Measurements from ENCODE around the gene GATAD1. TPM values are rescaled to one million over a fixed set of nuclear protein-coding genes. Genes with fewer than 3 reads are reported as not detected.
"Not testable (repeated sequence)": the region's sequence is repeated elsewhere in the genome, so short reads cannot be mapped to it uniquely, and the experiment has no call there.

The GATAD1 gene
- total and polyA plus RNA-seq, 10 of the 15 experiments (the other 5 are each of a cell fraction or from before 2014, with no cell fraction given): 5.5 to 45.2 (median 14.2) TPM

DNA sequence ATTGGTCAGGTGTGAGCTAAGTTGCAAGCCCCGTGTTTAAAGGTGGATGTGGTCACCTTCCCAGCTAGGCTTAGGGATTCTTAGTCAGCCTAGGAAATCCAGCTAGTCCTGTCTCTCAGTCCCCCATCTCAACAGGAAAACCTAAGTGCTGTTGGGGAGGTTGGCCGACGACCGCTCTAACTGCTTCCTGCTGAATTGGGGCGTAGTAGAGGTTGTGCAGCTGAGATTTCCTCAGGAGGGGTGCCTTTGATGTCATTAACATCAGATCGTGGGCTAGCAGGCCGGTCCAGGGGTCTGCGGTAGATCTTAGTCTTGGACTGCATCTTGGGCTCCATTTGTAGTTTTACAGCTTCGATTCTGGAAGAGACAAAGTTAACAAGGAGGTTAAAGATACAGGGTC lies 21.3 kb downstream of the GATAD1 start:
- SMC1A ChIA-PET (ENCODE audit: uncharacterized antibody, unreplicated experiment): interaction anchor here (0.7 to 1.5 kb wide), 2 partner anchors 20 to 1939 kb away, joined by 3 read pairs; no protein-coding TSS in a partner anchor
- H2AFZ ChIP-seq (ENCODE audit: control insufficient read depth, low read depth, low read length); H3K9ac ChIP-seq (ENCODE audit: control insufficient read depth, insufficient read depth, low read length); ATAC-seq; H4K20me1 ChIP-seq (ENCODE audit: control insufficient read depth, insufficient read depth); H3K4me2 ChIP-seq (ENCODE audit: control insufficient read depth, insufficient read depth); H3K27me3 ChIP-seq (replicated peaks in 1 of 2; ENCODE audit: control insufficient read depth in 2 of 2, insufficient read depth in 2 of 2, low read length in 1 of 2); H3K79me2 ChIP-seq (ENCODE audit: control insufficient read depth, insufficient read depth, low read length); H3K36me3 ChIP-seq (ENCODE audit: control insufficient read depth in 2 of 2, insufficient read depth in 2 of 2, low read length in 1 of 2); POLR2A ChIA-PET; FAIRE-seq; CTCF ChIA-PET; H3K27ac ChIP-seq (ENCODE audit: control insufficient read depth, insufficient read depth); in situ Hi-C loops (cut with MboI); RAD21 ChIA-PET (ENCODE audit: unreplicated experiment); DNase-seq (ENCODE audit: low read depth, low spot score); H3K4me1 ChIP-seq (ENCODE audit: control insufficient read depth, insufficient read depth, low read length); H3K4me3 ChIP-seq; BruUV-seq (replicated peaks); H3K9me3 ChIP-seq (replicated peaks; ENCODE audit: control insufficient read depth, insufficient read depth, low read length): not testable (repeated sequence)
- intact Hi-C loops (cut with micrococcal nuclease; ENCODE audit: unreplicated experiment): loop anchor here (10.0 kb wide), 1 partner anchor 586 kb away; no protein-coding TSS in a partner anchor
- WGBS (ENCODE audit: insufficient coverage, insufficient replicate concordance, low lambda C conversion rate, missing lambda C conversion rate): 89% methylated on average over 9 of the region's 9 CpGs

- BruUV-seq (replicated peaks); POLR2A ChIA-PET; H4K20me1 ChIP-seq (ENCODE audit: control insufficient read depth, insufficient read depth); H3K9me3 ChIP-seq (replicated peaks; ENCODE audit: control insufficient read depth, insufficient read depth, low read length); RAD21 ChIA-PET (ENCODE audit: unreplicated experiment); CTCF ChIA-PET; ATAC-seq; H3K79me2 ChIP-seq (ENCODE audit: control insufficient read depth, insufficient read depth, low read length); H3K27ac ChIP-seq (ENCODE audit: control insufficient read depth, insufficient read depth); H2AFZ ChIP-seq (ENCODE audit: control insufficient read depth, low read depth, low read length); H3K4me3 ChIP-seq; H3K36me3 ChIP-seq (ENCODE audit: control insufficient read depth in 2 of 2, insufficient read depth in 2 of 2, low read length in 1 of 2); DNase-seq (ENCODE audit: low read depth, low spot score); H3K4me2 ChIP-seq (ENCODE audit: control insufficient read depth, insufficient read depth); H3K9ac ChIP-seq (ENCODE audit: control insufficient read depth, insufficient read depth, low read length); in situ Hi-C loops (cut with MboI); SMC1A ChIA-PET (ENCODE audit: uncharacterized antibody, unreplicated experiment); intact Hi-C loops (cut with micrococcal nuclease; ENCODE audit: unreplicated experiment); FAIRE-seq; H3K27me3 ChIP-seq (replicated peaks in 1 of 2; ENCODE audit: control insufficient read depth in 2 of 2, insufficient read depth in 2 of 2, low read length in 1 of 2); H3K4me1 ChIP-seq (ENCODE audit: control insufficient read depth, insufficient read depth, low read length): not testable (repeated sequence)
- WGBS (ENCODE audit: insufficient coverage, insufficient replicate concordance, low lambda C conversion rate, missing lambda C conversion rate): 82% methylated on average over 10 of the region's 10 CpGs
These were observed 26.7 kb downstream of the GATAD1 start for GRCh38 chr7:92473989-92474388.

DNA sequence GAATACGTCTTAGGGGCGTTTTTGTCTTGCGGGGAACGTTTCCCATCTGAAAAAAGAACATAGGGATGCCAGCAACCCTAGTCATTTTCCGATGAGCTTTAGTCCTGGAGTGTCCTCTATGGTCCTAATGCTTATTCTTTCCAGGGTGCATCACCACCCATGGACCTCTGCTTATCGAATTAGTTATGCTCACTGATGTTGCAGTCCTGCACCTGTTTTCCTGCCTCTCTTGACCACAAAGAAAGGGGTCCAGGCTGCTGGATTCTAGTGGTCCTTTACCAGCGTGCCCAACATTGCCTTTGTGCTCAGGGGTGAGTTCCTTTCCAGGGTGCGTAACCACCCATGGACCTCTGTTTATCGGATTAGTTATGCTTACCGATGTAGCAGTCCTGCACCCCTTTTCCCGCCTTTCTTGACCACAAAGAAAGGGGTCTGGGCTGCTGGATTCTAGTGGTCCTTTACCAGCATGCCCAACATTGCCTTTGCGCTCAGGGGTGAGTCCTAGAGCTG lies 28.0 kb downstream of the GATAD1 start:
- H3K4me2 ChIP-seq (ENCODE audit: control insufficient read depth, insufficient read depth); POLR2A ChIA-PET; H3K27ac ChIP-seq (ENCODE audit: control insufficient read depth, insufficient read depth); FAIRE-seq; H3K79me2 ChIP-seq (ENCODE audit: control insufficient read depth, insufficient read depth, low read length); H3K36me3 ChIP-seq (ENCODE audit: control insufficient read depth in 2 of 2, insufficient read depth in 2 of 2, low read length in 1 of 2); H2AFZ ChIP-seq (ENCODE audit: control insufficient read depth, low read depth, low read length); intact Hi-C loops (cut with micrococcal nuclease; ENCODE audit: unreplicated experiment); DNase-seq (ENCODE audit: low read depth, low spot score); H3K4me1 ChIP-seq (ENCODE audit: control insufficient read depth, insufficient read depth, low read length); H3K9ac ChIP-seq (ENCODE audit: control insufficient read depth, insufficient read depth, low read length); BruUV-seq (replicated peaks); H3K9me3 ChIP-seq (replicated peaks; ENCODE audit: control insufficient read depth, insufficient read depth, low read length); H3K27me3 ChIP-seq (replicated peaks in 1 of 2; ENCODE audit: control insufficient read depth in 2 of 2, insufficient read depth in 2 of 2, low read length in 1 of 2); H4K20me1 ChIP-seq (ENCODE audit: control insufficient read depth, insufficient read depth); ATAC-seq; RAD21 ChIA-PET (ENCODE audit: unreplicated experiment); in situ Hi-C loops (cut with MboI); H3K4me3 ChIP-seq: not testable (repeated sequence)
- 73% methylated on average over 12 of the region's 12 CpGs for WGBS (ENCODE audit: insufficient coverage, insufficient replicate concordance, low lambda C conversion rate, missing lambda C conversion rate)
- ChIA-PET CTCF (interaction anchor here (1.0 kb wide), 1 partner anchor 14 kb away, joined by 3 read pairs; no protein-coding TSS in a partner anchor), SMC1A (ENCODE audit: uncharacterized antibody, unreplicated experiment) (interaction anchor here (1.7 kb wide), 1 partner anchor 14 kb away, joined by 4 read pairs; no protein-coding TSS in a partner anchor)

DNA sequence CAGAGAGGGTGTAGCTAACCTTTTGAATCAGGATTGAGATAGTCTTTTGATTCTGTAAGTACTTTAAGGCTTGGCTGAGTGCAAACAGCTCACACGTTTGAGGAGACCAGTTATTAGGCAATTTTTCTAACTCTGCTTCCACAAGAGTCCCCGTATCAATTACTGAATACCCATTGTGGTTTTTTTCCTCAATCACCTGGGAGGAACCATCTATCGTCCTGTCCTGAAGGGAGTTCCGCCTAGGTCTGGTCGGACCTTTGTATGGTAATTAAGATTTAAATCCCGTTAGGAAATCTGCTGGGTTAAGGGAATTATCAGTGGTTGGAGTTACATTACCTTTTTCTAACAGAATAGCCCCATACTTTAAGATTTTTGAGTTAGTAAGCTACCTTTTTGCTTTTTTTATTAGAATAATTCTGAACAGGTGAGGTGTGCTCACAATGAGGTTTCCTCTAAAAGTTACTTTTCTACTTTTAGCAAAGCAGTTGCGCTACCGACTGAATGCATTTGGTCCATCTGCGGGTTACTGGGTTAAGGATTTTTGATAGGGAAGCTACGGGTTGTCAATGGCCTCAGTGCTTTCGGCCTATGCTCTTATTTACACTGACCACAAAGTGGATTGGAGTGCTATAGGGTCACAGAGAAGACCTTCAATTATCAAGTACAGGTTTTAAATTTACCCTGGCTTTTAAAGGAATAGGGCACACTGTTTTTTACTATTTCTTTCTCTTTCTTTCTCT lies 28.7 kb downstream of the GATAD1 start:
- H3K27ac ChIP-seq (ENCODE audit: control insufficient read depth, insufficient read depth); H3K79me2 ChIP-seq (ENCODE audit: control insufficient read depth, insufficient read depth, low read length); H3K9ac ChIP-seq (ENCODE audit: control insufficient read depth, insufficient read depth, low read length); H3K4me1 ChIP-seq (ENCODE audit: control insufficient read depth, insufficient read depth, low read length); H3K9me3 ChIP-seq (replicated peaks; ENCODE audit: control insufficient read depth, insufficient read depth, low read length); H3K4me3 ChIP-seq; BruUV-seq (replicated peaks); H3K27me3 ChIP-seq (replicated peaks in 1 of 2; ENCODE audit: control insufficient read depth in 2 of 2, insufficient read depth in 2 of 2, low read length in 1 of 2); DNase-seq (ENCODE audit: low read depth, low spot score); RAD21 ChIA-PET (ENCODE audit: unreplicated experiment); H4K20me1 ChIP-seq (ENCODE audit: control insufficient read depth, insufficient read depth); H2AFZ ChIP-seq (ENCODE audit: control insufficient read depth, low read depth, low read length); H3K36me3 ChIP-seq (ENCODE audit: control insufficient read depth in 2 of 2, insufficient read depth in 2 of 2, low read length in 1 of 2); FAIRE-seq; intact Hi-C loops (cut with micrococcal nuclease; ENCODE audit: unreplicated experiment); H3K4me2 ChIP-seq (ENCODE audit: control insufficient read depth, insufficient read depth); in situ Hi-C loops (cut with MboI); ATAC-seq: not testable (repeated sequence)
- ChIA-PET POLR2A (interaction anchor here (1.0 kb wide), 1 partner anchor 22 kb away, joined by 3 read pairs; no protein-coding TSS in a partner anchor), SMC1A (ENCODE audit: uncharacterized antibody, unreplicated experiment) (interaction anchor here (1.7 kb wide), 1 partner anchor 13 kb away, joined by 4 read pairs; no protein-coding TSS in a partner anchor), CTCF (interaction anchor here (1.0 kb wide), 1 partner anchor 14 kb away, joined by 3 read pairs; no protein-coding TSS in a partner anchor)
- WGBS (ENCODE audit: insufficient coverage, insufficient replicate concordance, low lambda C conversion rate, missing lambda C conversion rate): 82% methylated on average over 11 of the region's 11 CpGs

All from GM12878 (cell line).